Heart right ventricle (tissue), 16 donors: Measurements from ENCODE around the gene MYO15A. TPM values are rescaled to one million over a fixed set of nuclear protein-coding genes. Genes with fewer than 3 reads are reported as not detected.

ENCODE experiments used
- ATAC-seq, 8 donors: fragments of 200-7000 bp; cut with Tn5 transposase; one replicate each; pipeline ENCODE4 v1.9.1; 2020; ENCODE audit warnings: mild to moderate bottlenecking in 8 of 8, moderate library complexity in 8 of 8, moderate number of reproducible peaks in 1 of 8
- DNase-seq, 2 donors: peaks; one replicate each; pipeline ENCODE4 v3.0.0-alpha.2; 2020
- H3K27ac ChIP-seq, 10 donors: fragments of 200-600 bp; sonication (generic) in 2 of 10; one replicate each; pipeline versions ENCODE4 v1.5.0 to v1.8.0; 2020 to 2022; ENCODE audit warnings: mild to moderate bottlenecking in 3 of 10
- H3K27me3 ChIP-seq, 7 donors: fragments of 200-600 bp; one replicate each; pipeline ENCODE4 v1.8.0; 2021 to 2022; ENCODE audit warnings: mild to moderate bottlenecking in 2 of 7
- H3K36me3 ChIP-seq, 9 donors: fragments of 200-600 bp; sonication (generic) in 1 of 9; one replicate each; pipeline versions ENCODE4 v1.5.0 to v1.8.0; 2020 to 2022; ENCODE audit warnings: mild to moderate bottlenecking in 2 of 9
- H3K4me1 ChIP-seq, 9 donors: fragments of 200-600 bp; sonication (generic) in 1 of 9; one replicate each; pipeline versions ENCODE4 v1.5.0 to v1.8.0; 2020 to 2022; ENCODE audit warnings: mild to moderate bottlenecking in 4 of 9
- H3K4me3 ChIP-seq, 10 donors: fragments of 200-600 bp; sonication (generic) in 2 of 10; one replicate each; pipeline versions ENCODE4 v1.5.0 to v1.8.0; 2020 to 2022; ENCODE audit warnings: mild to moderate bottlenecking in 7 of 10, moderate library complexity in 2 of 10
- H3K9me3 ChIP-seq, 11 donors: fragments of 200-600 bp in 10 of 11; sonication (generic) in 2 of 11; one replicate each; pipeline versions ENCODE4 v1.5.0 to v1.8.0; 2013 to 2022; ENCODE audit warnings: mild to moderate bottlenecking in 2 of 11, control low read depth in 1 of 11, moderate library complexity in 1 of 11
- WGBS, 2 donors: extraction: QIAGEN DNeasy Blood & Tissue Kit; methylation state at CpG; one replicate each; pipeline ENCODE4 v1.1.7; 2013; ENCODE audit warnings: inconsistent platforms in 1 of 2; 5-methylcytosine and 5-hydroxymethylcytosine counted together
- intact Hi-C, 10 donors: fragments of 100-400 bp; cut with DNase I; formaldehyde crosslinking; loops; one replicate each; pipeline versions ENCODE4 v1.11.1 to v1.14.2; 2022
- polyA plus RNA-seq, 2 donors: library from polyadenylated mRNA; stranded (reverse); fragments of 200-250 nt; gene quantifications; one replicate each; pipeline ENCODE4 v1.2.3, GENCODE V29; 2013
- total RNA-seq, 10 donors: library from RNA; stranded (reverse); fragmentation: NEBNext Ultra II Directional in 3 of 10; extraction: Animal tissue kit (Norgen Biotek cat#: 25700) in 3 of 10; gene quantifications; one replicate each; pipeline versions ENCODE4 v1.2.1 to v1.2.4, GENCODE V29; 2021 to 2023
- TF ChIP-seq, protein P1 (sequence below), 9 donors: fragments of 200-600 bp; sonication (generic) in 2 of 9; IDR thresholded peaks; one replicate each; pipeline versions ENCODE4 v1.5.0 to v1.8.0; 2021 to 2022; ENCODE audit warnings: antibody characterized with exemption in 9 of 9, mild to moderate bottlenecking in 5 of 9, moderate library complexity in 1 of 9
- donor health status: Arrhythmogenic right ventricular cardiomyopathy.
- donor health status: ischemic (EF 13 %, LVEDD 7.1; RV severe dilation, severe dysfunction).
- donor health status: healthy with polysubstance abuse.
- donor health status: DM: no; HTN: yes; CAD: no.
- donor health status: DM: no; HTN: no; CAD: no.
- donor health status: ischemic (EF 25% LVEDD 6.9; RV normal size, moderate dysfunction).
- donor health status: ischemic (EF 25% LVEDD 5.7; RV mildly dilated, moderate dysfunction).
- donor health status: healthy.
- donor health status: DM: yes; HTN: yes; CAD: no.
- donor health status: Ischemic cardiomyopathy.
- donor health status: ischemic (EF 35%, LVEDD 5.7; RV mildly dilated, moderate dysfunction).
- donor health status: nonischemic (EF 11% LVEDD 7.7; RV severe dilation, severe dysfunction).
- donor health status: DM: yes; HTN: yes; CAD: no.
- donor health status: PGD.
- donor health status: ischemic (EF 29% LVEDD 5.4; RV normal size, mild dysfunction).
- donor health status: nonischemic (EF 23%, LVEDD 6.1; RV moderate dilation, normal function).

The MYO15A gene
- total and polyA plus RNA-seq, 12 donors, result 0.11 to 1.2 (median 0.27) TPM; not detected in 3

DNA sequence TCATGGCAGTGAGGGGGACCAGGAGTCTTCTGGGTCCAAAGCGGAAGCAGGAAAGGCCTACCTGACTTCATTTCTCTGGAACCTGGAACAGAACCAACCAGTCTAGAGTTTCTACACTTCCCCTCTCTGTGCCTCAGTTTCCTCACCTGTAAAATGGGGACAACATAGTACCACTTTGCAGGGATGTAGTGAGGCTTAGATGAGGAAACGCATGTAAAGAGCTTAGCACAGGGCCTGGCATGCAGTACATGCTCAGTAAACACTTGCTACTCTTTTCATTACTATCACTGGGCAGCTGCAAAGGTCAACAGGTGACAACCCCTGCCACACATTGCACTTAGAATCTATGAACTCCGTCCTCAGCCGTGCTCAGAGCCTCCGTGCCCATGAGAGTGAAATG, 24.2 kb downstream of the MYO15A start:
- no peak overlapping the region for H3K27ac ChIP-seq
- ATAC-seq, result no peak
- H3K27me3 ChIP-seq, result no peaks in the 10 kb centered on the region
- no peaks in the 10 kb centered on the region for H3K9me3 ChIP-seq
- no peaks in the 10 kb centered on the region for H3K36me3 ChIP-seq
- 90% methylated on average over 5 of the region's 5 CpGs for WGBS, 2 donors
- H3K4me3 ChIP-seq, result no peak overlapping the region
- intact Hi-C loops, result no loop called here
- H3K4me1 ChIP-seq, result no peaks in the 10 kb centered on the region
- TF ChIP-seq, protein P1, sequence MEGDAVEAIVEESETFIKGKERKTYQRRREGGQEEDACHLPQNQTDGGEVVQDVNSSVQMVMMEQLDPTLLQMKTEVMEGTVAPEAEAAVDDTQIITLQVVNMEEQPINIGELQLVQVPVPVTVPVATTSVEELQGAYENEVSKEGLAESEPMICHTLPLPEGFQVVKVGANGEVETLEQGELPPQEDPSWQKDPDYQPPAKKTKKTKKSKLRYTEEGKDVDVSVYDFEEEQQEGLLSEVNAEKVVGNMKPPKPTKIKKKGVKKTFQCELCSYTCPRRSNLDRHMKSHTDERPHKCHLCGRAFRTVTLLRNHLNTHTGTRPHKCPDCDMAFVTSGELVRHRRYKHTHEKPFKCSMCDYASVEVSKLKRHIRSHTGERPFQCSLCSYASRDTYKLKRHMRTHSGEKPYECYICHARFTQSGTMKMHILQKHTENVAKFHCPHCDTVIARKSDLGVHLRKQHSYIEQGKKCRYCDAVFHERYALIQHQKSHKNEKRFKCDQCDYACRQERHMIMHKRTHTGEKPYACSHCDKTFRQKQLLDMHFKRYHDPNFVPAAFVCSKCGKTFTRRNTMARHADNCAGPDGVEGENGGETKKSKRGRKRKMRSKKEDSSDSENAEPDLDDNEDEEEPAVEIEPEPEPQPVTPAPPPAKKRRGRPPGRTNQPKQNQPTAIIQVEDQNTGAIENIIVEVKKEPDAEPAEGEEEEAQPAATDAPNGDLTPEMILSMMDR (IDR thresholded peaks at IDR 0.05), result no peak
- DNase-seq, result no peak

DNA sequence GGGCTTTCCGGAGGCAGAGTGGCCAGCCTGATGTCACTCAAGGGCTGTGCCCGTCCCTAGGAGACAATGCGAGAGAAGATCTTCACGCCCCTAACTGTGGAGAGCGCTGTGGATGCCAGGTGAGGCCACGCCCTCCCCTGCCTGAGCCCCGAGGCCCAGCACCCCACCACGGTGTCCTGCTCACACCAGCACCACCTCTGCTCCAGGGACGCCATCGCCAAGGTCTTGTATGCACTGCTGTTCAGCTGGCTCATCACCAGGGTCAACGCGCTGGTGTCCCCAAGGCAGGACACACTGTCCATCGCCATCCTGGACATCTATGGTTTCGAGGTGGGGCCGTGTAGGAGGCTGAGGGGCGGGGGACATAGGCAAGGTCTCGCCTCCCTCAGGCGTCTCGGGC, 27.8 kb downstream of the MYO15A start:
- Histone ChIP-seq H3K4me3 (no peak overlapping the region), H3K4me1 (peaks cover 0 to 6% (median 0%) of the 10 kb centered on the region in 9 donors), H3K36me3 (no peaks in the 10 kb centered on the region), H3K27ac (no peak overlapping the region), H3K27me3 (no peaks in the 10 kb centered on the region), H3K9me3 (no peaks in the 10 kb centered on the region)
- TF ChIP-seq, protein P1 (IDR thresholded peaks at IDR 0.05), result no peak
- ATAC-seq (no peak), DNase-seq (no peak)
- 74 to 79% methylated on average over 19 of the region's 19 CpGs for WGBS, 2 donors
- intact Hi-C loops, result no loop called here

DNA sequence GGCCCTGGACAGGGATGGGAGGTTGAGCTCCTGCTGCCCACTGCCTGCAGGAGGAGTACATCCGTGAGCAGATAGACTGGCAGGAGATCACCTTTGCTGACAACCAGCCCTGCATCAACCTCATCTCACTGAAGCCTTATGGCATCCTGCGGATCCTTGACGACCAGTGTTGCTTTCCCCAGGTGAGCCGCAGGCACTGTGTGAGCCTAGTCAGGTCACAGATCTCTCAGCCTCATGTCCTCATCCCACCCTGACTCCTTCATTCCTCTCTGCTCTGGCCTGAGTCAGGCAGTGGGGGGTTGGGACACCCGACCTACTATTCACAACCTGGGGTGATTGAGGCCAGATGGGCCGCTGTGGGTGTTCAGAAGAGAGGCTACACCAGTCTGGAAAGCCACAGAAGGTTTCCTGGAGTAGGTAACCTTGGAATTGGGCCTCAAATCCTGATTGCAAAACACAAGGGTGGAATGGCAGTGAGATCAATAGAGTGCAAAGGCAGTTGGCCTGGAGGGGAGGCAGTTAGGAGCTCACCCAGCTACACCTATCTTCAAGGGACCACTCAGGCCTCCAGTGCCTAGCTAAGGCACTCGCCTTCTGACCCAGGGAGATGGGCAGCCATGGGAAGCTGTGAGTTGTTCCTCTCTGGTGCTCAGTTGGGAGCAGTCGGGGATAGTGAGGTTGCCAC, 29.7 kb downstream of the MYO15A start:
- Histone ChIP-seq H3K4me1 (peaks cover 0 to 6% (median 0%) of the 10 kb centered on the region in 9 donors), H3K4me3 (no peak overlapping the region), H3K36me3 (no peaks in the 10 kb centered on the region), H3K9me3 (no peaks in the 10 kb centered on the region), H3K27me3 (no peaks in the 10 kb centered on the region), H3K27ac (no peak overlapping the region)
- intact Hi-C loops, result no loop called here
- 87 to 88% methylated on average over 8 of the region's 8 CpGs for WGBS, 2 donors
- DNase-seq, result no peak
- no peak for ATAC-seq
- TF ChIP-seq, protein P1 (IDR thresholded peaks at IDR 0.05), result no peak

DNA sequence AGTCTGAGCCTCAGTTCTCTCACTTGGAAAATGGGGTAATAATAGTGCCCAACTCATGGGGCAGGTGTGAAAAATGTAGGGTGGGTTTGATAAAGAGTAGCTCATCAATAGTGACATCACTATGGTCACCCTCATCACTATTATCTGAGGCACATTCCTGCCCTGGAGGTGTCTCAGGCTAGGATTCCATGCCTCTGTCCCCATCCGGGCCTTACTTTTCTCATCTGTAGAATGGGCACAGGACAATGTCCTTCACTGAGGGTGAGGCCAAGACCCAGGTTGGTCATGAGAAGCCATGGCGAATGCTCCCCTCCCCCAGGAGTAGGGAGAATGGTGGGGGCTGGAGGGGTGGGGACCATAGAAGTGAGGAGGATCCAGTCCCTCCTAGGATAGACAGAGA, 30.5 kb downstream of the MYO15A start:
- Histone ChIP-seq H3K27me3 (no peaks in the 10 kb centered on the region), H3K36me3 (no peaks in the 10 kb centered on the region), H3K9me3 (no peaks in the 10 kb centered on the region), H3K27ac (no peak overlapping the region), H3K4me3 (no peak overlapping the region), H3K4me1 (peaks cover 0 to 6% (median 0%) of the 10 kb centered on the region in 9 donors)
- 92 to 96% methylated on average over 2 of the region's 2 CpGs for WGBS, 2 donors
- DNase-seq, result no peak
- TF ChIP-seq, protein P1 (IDR thresholded peaks at IDR 0.05), result no peak
- no peak for ATAC-seq
- intact Hi-C loops, result no loop called here
